Nephron progenitor cell (in vitro differentiated cells): ENCODE results near the gene CPA4.

Source experiments
- DNase-seq: peaks from one replicate; pipeline ENCODE4 v3.0.0; 2021
- H3K27ac Mint-ChIP-seq: 2 replicates; pipeline ENCODE4 v1.8.0; 2021; ENCODE audit warnings: mild to moderate bottlenecking, moderate library complexity, mixed read lengths
- H3K27me3 Mint-ChIP-seq: 2 replicates; pipeline ENCODE4 v1.8.0; 2021; ENCODE audit warnings: mild to moderate bottlenecking, low read depth, mixed read lengths; ENCODE audit not compliant: poor library complexity
- H3K36me3 Mint-ChIP-seq: 2 replicates; pipeline ENCODE4 v1.8.0; 2021; ENCODE audit warnings: low read depth, mixed read lengths
- H3K4me1 Mint-ChIP-seq: 2 replicates; pipeline ENCODE4 v1.8.0; 2021; ENCODE audit warnings: mixed read lengths
- H3K4me3 Mint-ChIP-seq: 2 replicates; pipeline ENCODE4 v1.8.0; 2021; ENCODE audit warnings: mild to moderate bottlenecking, moderate library complexity, mixed read lengths
- H3K9me3 Mint-ChIP-seq: 2 replicates; pipeline ENCODE4 v1.8.0; 2021; ENCODE audit warnings: mild to moderate bottlenecking, moderate library complexity, mixed read lengths
- CTCF ChIP-seq: fragments of 200-600 bp; sonication (generic); IDR thresholded peaks from 2 replicates; pipeline ENCODE4 v1.5.0; 2021; ENCODE audit warnings: antibody characterized with exemption

The CPA4 gene

GRCh38 chr7:130301501-130302020 lies 8.6 kb downstream of the CPA4 start:
- Mint-ChIP-seq H3K4me1 (peaks cover 76% of the 10 kb centered on the region), H3K4me3 (no peak overlapping the region), H3K9me3 (peaks cover 7% of the 10 kb centered on the region), H3K27ac (no peak overlapping the region), H3K27me3 (peaks cover 3% of the 10 kb centered on the region), H3K36me3 (no peaks in the 10 kb centered on the region)
- no peak for DNase-seq
- TF ChIP-seq CTCF, result no peak

GRCh38 chr7:130302649-130303048 lies 9.7 kb downstream of the CPA4 start:
- Mint-ChIP-seq H3K4me1 (peaks cover 68% of the 10 kb centered on the region), H3K4me3 (no peak overlapping the region), H3K27me3 (peaks cover 3% of the 10 kb centered on the region), H3K9me3 (peaks cover 7% of the 10 kb centered on the region), H3K27ac (peak overlapping the region; percentile 39), H3K36me3 (no peaks in the 10 kb centered on the region)
- no peak for DNase-seq
- TF ChIP-seq CTCF, result no peak

DNA sequence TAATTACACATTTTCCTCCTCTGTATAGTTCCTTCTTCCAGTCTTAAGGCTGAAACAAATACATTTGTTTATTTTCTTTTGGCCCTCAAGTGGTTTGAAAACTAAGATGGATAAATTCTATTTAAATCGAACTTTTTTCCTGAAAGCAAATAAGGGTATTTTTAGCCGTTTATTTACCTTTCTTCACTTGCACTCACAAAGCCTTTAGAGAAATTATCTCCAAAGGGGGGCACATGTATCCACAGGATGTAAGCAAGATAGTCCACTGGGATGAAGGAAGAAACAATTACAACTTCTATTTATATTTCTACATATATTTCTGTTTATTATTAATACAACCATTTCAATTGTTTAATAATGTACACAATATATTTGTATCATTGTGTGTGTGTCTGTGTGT lies 10.2 kb downstream of the CPA4 start:
- H3K4me3 Mint-ChIP-seq, result no peak overlapping the region
- no peak for DNase-seq
- peaks cover 63% of the 10 kb centered on the region for H3K4me1 Mint-ChIP-seq
- peaks cover 3% of the 10 kb centered on the region for H3K27me3 Mint-ChIP-seq
- peaks cover 7% of the 10 kb centered on the region for H3K9me3 Mint-ChIP-seq
- no peak for TF ChIP-seq CTCF
- no peaks in the 10 kb centered on the region for H3K36me3 Mint-ChIP-seq
- H3K27ac Mint-ChIP-seq, result no peak overlapping the region

GRCh38 chr7:130303551-130303950 lies 10.6 kb downstream of the CPA4 start:
- peaks cover 3% of the 10 kb centered on the region for H3K27me3 Mint-ChIP-seq
- TF ChIP-seq CTCF, result no peak
- peaks cover 7% of the 10 kb centered on the region for H3K9me3 Mint-ChIP-seq
- H3K27ac Mint-ChIP-seq, result no peak overlapping the region
- DNase-seq, result no peak
- no peaks in the 10 kb centered on the region for H3K36me3 Mint-ChIP-seq
- peaks cover 59% of the 10 kb centered on the region for H3K4me1 Mint-ChIP-seq
- H3K4me3 Mint-ChIP-seq, result no peak overlapping the region

GRCh38 chr7:130303982-130304381 lies 11.0 kb downstream of the CPA4 start:
- Mint-ChIP-seq H3K9me3 (peaks cover 7% of the 10 kb centered on the region), H3K4me3 (no peak overlapping the region), H3K36me3 (no peaks in the 10 kb centered on the region), H3K4me1 (peaks cover 55% of the 10 kb centered on the region), H3K27me3 (peaks cover 3% of the 10 kb centered on the region), H3K27ac (no peak overlapping the region)
- no peak for TF ChIP-seq CTCF
- DNase-seq, result no peak

DNA sequence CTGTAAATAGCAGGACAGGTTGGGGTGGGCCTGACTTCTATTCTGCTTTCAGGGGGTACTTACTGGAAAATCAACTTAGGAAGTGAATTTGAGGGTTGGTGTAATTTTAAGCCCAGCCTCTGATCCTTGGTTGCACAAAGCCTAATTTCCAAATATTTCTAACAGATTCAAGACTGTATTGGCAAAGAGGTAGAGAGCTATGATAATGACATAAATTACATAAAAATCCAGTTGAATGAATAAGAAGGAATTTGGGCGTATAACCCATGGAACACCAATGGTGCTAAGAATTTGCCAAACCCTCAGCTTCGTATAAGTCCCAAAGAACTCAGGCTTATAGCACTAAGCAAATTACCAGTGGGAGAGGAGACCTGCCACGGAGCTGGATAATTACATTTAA lies 11.9 kb downstream of the CPA4 start:
- TF ChIP-seq CTCF, result no peak
- H3K27ac Mint-ChIP-seq, result no peak overlapping the region
- H3K9me3 Mint-ChIP-seq, result peaks cover 7% of the 10 kb centered on the region
- peaks cover 48% of the 10 kb centered on the region for H3K4me1 Mint-ChIP-seq
- H3K27me3 Mint-ChIP-seq, result peaks cover 3% of the 10 kb centered on the region
- DNase-seq, result no peak
- no peaks in the 10 kb centered on the region for H3K36me3 Mint-ChIP-seq
- H3K4me3 Mint-ChIP-seq, result no peak overlapping the region
